GM21381 (cell line): ENCODE measurements around the gene ITPK1.

Experiments
- ATAC-seq: cut with Tn5 transposase; IDR thresholded peaks from one replicate; pipeline ENCODE4 v1.9.1; 2021; ENCODE audit warnings: mild to moderate bottlenecking, moderate library complexity; ENCODE audit not compliant: unreplicated experiment

The ITPK1 gene

DNA sequence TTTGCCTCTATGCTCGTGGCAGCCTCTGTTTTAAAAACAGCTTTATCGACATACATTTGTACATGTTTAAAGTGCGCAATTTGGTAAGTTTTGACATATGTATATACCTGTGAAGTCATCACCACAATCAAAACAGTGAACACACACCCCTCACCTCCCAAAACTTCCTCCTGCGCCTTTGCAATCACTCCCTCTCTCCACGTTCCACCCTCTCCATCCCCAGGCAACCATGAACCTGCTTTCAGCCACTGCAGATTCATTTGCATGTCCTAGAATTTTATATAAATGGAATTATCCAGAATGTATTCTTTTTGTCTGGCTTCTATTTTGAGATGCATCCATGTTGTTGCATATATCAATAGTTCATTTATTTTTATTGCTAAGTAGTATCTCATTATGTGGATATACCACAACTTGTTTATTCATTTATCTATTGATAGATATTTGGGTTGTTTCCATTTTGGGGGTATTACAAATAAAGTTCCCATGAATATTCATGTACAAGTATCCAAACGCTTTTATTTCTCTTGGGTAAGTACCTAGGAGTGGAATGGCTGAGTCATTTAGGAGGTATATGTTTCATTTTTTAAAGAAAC lies 208.3 kb downstream of the ITPK1 start:
- no peak for ATAC-seq

DNA sequence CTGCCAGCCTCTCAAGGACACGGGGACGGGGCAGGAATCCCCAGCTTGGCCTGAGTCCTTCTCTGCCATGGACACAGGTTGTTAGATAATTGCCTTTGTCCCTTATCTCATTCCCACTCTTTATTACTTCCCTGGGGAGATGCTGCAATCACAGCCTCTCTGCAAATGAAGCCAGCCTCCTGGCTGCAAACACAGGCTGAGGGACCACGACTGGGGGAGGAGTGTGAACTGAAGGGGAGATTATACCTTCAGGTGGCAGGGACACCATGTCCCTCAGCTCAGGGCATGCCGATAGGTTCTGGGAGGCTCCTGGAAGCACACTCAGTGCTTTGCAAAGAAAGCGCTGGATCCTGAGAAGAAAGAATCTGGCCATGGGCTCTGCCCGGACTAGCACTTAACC lies 208.9 kb downstream of the ITPK1 start:
- no peak for ATAC-seq

DNA sequence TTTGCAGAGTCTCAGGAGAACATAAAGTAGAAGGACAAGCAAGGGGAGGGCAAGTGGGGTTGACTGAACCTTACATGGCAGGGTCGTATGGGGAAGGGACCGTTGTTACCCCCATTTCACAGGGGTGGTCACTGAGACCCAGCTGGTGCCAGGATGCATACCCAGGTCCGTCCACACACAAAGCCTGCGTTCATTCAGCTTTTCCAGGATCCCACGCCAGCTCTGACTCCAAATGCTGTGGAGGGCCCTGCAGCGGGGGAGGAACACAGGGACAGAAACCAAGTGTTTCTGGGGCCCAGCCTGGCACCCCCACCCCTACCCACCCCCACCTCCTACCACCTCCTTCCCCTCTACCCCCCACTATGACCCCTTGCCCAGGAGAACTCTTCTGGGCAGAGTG lies 209.3 kb downstream of the ITPK1 start:
- no peak for ATAC-seq

DNA sequence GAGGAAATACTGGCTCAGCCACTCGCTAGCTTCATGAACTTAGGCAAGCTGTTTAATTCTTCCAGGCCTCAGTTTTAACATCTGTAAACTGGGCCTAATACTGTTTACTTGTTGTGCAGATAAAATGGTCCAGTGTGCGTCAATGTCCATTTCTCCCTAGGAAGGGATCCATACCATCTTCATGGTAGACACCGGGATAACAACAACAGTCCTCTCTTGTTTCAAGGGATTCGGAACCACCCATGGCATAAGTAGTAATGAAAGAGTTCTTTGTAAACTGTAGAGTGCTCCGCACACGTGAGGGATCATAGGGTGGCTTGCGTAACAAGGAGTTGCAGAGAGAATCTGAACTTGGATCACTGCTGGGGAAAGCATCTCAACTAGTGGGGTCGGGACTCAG lies 210.1 kb downstream of the ITPK1 start:
- ATAC-seq, result no peak

DNA sequence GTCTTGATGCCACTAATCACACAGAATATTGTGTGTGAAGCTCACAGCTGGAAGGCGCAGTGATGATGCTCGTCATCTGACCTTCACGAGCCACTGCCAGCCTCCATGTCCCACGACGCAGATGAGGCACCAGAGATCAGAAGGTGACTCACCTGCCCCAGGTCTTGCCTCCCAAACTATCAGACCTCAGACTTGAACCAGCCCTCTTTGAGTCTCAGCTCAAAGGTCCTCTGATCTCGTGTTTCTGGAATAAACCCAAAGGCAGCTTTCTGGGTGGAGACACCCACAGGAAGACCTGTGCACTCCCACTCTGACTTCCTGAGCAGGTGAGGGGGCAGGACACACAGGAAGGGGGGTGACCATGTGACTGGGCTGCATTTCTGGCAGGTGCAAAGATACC lies 212.4 kb downstream of the ITPK1 start:
- ATAC-seq, result no peak

DNA sequence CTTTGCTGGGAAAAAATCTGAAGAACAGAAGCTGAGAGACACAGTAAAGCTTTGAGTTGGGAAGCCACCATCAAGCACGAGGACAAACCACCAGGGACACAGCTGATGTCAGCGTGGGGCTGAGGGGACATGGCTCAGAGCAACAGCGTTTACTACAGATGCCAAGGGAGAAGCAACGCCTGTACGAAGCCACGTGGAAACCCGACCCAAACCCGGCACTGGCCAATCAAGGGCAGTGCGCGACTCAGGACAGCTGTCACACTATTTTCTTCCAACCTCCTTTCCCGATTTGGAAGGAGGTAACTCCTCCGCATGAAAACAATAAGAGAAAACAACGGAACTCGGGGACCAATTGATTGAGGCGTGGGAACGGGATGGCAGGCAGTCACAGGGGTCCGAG lies 213.0 kb downstream of the ITPK1 start:
- no peak for ATAC-seq

DNA sequence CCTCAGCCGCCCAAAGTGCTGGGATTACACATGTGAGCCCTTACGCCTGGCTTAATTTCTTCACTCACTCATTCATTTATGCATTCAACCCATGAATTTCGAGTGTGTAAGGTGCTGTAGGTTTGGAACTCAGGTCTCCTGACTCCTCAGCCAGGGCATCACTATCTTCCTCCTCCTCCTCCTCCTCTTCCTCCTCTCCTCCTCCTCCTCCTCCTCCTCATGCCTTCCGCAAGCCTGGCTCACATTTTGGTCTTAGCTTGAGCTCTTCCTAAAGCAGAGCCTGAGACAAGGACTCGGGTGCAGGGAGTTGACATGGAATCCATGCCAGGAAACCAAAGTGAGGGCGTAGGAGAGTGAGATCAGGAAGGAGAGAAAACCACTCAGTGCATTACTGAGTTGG lies 213.5 kb downstream of the ITPK1 start:
- ATAC-seq, result no peak

DNA sequence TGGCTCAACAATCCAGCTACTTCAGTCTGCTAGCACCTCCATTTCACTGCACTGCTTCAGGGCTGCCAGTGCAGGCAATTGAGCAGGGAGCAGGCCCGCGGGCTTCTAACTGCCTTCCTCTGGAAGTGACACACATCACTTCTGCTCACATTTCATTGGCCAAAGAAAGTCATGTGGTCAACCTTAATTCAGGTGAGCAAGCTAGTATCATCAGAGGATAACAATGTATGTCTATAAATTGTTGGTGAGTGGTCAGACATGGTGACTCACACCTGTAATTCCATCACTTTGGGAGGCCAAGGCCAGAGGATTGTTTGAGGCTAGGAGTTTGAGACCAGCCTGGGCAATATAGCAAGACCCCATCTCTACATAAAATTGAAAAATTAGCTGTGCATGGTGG lies 215.1 kb downstream of the ITPK1 start:
- ATAC-seq, result no peak

DNA sequence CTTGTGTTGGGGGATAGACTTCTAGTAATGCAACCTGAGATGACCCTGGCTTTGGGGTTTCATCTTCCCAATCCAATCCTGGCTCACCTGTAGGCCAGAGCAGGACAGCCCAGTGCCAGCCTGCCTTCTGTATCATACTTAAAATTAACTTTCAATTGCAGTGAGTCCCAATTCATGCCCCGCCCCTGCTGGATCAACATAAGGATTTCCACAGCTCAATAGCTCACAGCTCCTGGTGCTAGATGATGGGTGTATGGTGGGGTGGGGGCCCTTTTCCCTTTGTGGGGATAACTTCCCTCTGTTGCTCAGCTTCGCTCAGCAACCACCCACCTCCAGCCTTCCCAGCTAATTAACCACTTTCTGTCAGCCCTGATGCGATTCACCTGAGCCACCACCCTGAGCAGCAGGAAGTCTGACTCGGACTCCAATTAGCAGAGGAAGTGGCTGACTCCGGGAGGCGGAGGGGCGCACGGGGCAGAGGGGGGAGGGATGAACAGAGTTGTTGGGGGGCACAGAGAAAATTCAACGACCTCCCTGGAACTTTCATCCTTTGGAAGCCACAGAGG lies 217.1 kb downstream of the ITPK1 start:
- no peak for ATAC-seq

DNA sequence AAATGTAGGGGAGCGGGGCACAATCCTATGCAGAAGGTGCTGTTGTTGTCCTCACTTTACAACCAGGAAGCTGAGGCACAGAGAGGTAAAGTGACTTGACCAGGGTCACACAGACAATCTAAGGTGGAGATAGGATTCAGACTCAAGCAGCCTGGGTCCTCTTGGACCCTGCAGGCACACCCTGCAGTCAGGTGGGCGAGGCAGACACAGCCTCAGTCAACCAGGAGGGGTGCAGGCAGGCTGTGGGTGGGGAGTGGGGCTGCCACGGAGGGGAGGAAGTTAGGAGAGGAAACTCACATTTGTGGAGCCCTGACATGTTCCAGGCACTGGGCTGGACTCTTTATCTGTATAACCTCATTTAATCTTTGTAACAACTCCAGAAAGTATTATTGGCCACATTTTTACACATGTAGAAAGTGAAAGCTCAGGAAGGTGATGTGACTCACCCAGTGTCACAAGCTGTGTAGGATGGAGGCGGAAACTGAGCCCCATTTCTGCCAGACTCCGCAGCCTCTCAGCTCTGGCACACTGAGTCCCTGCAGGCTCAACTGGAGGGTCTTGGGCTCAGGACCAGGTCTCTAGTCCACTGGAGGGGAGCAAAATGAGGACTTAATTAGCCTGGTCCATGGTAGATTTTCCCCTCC lies 217.7 kb downstream of the ITPK1 start:
- no peak for ATAC-seq

DNA sequence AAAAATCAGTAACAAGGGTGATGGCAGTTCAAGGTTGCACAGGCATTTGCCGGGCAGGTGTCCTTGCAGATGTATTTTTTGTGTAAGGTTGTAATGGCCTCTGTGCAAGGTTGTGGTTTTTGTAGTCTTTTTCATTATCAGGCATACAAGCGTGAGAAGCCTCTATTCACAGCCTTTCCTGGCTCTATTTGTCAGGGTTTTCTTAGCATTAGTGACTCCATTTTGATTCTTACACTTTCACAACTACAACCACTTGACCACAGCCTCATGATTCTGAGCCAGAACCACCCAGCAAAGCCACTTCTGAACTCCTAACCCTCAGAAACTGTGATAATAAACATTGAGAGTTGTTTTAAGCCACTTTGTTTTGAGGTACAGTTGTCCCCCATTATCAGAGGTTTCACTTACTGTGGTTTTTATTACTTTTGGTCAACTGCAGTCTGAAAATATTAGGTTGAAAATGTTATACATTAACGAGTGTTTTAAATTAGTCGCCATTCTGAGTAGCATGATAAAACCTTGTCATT lies 220.3 kb downstream of the ITPK1 start:
- no peak for ATAC-seq

DNA sequence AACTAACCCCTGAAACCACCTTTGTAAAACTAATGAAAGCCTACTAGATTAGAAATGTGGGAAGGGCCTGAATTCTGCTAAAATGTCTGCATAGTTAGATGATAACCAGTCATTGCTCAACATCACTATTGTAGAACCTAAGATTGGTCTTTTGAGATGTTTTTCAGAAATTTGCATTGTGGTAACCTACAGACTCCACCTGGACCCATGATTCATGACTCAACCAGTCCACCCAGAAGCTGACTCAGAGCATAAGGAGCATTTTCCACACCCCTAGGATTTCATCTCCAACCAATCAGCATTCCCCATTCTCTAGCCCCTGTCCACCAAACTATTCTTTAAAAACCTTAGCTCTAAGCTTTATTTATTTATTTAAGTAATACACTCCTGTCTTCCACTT lies 223.1 kb downstream of the ITPK1 start:
- ATAC-seq, result no peak

DNA sequence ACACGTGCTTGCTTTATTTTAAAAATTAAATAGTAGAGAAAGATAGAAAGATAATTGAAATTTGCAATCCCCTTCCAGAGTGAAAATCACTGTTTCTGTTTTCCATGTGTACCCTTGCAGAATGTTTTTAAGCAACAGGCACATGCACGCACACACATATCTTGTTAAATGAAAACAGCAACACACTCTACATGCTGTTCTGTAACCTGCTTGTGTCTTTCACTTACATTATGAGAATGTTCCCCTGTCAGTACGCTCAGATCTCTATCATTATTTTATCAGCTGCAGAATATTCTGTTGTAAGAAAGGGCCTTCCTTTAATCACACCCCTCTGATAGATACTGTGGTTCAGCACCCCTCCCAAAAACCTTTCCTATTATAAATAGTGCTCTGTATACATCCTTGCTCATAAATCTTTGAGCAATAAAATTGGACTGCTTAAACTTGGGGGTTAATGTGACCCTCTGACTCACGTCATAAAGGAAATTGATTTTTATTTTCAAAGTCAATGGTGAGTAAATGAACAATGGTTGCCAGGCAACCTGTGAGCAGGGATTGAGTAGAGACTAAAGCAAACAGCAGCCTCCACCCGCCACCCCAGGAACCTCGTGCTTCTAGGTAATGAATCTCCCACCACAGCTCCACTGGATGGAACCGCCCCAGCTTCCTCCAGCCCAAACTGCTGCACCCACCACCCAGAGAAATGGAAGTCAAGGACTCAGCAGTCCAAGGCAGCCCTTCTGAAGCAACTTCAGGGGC lies 224.7 kb downstream of the ITPK1 start:
- no peak for ATAC-seq

DNA sequence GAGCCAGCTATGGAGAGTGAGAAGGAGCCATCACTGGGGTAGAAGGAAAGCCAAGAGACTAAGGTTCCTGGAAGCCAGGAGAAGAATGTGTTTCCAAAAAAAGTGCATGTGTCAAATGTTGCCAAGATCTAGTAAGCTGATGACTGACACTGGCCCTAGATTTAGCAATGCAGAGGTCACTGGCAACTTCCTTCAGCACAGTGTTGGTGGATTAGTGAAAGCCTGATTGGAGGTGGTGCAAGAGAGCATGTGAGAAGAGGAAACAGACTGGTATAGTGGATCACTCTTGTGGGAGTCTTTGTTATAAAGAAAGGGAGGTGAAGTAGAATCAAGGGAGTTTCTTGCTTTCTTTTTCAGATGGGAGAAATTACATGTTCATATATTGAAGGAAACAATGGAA lies 226.8 kb downstream of the ITPK1 start:
- no peak for ATAC-seq

DNA sequence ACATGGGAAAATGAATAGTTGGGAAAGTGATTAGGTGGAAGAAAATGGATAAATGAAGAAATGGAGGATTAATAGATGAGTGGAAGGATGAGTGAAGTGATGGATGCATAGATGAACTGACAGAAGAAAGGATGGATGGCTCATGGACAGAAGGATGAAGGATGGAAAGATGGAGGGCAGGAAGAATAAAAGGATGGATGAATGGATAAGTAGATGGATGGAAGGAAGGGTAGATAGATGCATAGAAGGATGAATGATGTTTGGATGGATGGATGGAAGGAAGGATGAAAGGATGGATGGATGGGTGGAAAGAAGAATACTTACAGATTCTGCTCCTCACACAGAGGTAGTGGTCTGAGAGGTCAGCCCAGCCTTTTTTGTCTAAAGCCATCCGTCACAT lies 228.6 kb downstream of the ITPK1 start:
- no peak for ATAC-seq
